Fibroblast of peridontal ligament (primary cell): ENCODE data around the gene APPBP2.
"Not testable (repeated sequence)": the region's sequence is repeated elsewhere in the genome, so short reads cannot be mapped to it uniquely, and the experiment has no call there.

Experiments
- DNase-seq: peaks from one replicate; pipeline ENCODE4 v3.0.0-alpha.2; 2010; ENCODE audit errors: extremely low read depth

The APPBP2 gene

DNA sequence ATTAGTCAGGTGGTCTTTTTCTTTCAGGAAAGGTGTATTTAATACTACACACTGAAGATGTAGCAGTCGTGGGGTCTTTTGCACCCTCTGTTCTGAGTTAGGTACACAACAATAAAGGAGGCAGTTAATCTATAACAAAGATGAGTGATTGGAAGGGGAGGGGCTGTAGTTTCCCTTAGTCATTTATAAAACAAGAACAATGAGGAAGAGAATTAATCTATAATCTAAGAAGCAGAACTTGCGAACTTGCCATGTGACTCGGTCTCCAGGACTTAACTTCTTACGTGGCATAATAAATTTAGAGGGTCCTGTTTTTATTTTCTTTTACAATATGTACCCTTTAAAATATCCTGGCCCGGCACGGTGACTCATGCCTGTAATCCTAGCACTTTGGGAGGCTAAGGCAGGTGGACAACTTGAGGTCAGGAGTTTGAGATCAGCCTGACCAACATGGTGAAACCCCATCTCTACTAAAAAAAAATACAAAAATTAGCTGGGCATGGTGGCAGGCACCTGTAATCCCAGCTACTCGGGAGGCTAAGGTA is 8.6 kb upstream of the APPBP2 start:
- DNase-seq, result no peak

DNA sequence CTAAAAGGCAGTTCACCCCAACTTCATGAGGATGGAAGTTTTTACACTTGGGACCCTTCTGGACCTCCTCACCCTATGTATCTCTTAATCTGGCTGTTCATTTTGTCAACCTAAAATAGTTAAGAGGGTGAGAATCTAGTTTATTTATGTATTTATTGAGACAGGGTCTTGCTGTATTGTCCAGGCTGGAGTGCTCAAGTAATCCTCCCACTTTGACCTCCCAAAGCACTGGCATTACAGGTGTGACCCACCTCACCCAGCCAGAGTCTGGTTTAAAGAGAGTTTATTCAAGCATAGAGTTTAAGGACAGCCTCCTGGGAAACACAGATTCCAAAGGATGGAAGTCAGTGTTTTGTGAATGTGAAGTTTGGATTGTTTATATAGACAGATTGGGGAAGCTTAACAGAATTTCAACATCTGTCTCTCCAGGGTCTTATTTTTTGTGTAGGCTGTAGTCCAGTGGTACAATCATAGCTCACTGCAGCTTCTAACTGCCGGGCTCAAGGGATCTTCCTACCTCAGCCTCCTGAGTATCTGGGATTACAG is 8.0 kb upstream of the APPBP2 start:
- peak; percentile 90 for DNase-seq

DNA sequence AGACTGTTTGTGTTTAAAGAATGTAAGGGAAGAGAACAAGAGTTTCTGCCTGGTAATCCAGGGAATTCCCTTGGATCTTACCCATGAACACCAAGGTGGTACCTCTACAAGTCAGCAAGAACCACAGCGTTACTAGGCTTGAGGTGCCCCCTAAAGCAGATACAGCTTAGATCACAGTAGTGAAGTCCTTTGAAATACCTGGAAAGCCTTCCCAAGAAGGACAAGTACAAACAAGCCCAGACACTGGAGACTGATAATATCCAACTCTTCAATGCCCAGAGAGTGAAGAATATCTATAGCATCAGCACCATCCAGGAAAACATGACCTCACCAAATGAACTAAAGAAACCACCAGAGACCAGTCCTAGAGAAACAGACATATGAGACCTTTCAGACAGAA is 3.8 kb upstream of the APPBP2 start:
- no peak for DNase-seq

- DNase-seq, result peak; percentile 28
Observed at GRCh38 chr17:60528828-60529227, 2.8 kb upstream of the APPBP2 start.

- no peak for DNase-seq
Observed at GRCh38 chr17:60527701-60528100, 1.7 kb upstream of the APPBP2 start.

DNA sequence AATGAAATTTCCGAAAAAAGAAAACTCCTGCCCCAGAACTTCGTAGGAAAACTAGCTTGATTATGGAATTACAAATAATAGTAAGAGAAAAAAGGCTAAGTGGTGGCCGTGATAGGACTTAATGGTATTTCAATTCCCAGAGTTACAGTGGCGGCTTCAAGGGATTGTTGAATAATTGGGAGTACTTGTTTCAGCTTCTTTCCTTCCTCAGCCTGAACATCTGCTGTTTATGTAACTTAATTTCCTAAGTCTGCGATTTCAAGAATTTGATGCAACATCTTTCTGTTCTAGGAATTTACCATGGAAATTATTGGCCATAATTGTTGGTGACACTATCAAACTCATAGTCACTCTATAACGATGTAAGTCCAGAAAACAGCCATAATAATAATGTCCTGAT is 684 bp upstream of the APPBP2 start:
- peak; percentile 72 for DNase-seq

- no peak for DNase-seq
Observed at GRCh38 chr17:60525328-60525684, 736 bp downstream of the APPBP2 start.

DNA sequence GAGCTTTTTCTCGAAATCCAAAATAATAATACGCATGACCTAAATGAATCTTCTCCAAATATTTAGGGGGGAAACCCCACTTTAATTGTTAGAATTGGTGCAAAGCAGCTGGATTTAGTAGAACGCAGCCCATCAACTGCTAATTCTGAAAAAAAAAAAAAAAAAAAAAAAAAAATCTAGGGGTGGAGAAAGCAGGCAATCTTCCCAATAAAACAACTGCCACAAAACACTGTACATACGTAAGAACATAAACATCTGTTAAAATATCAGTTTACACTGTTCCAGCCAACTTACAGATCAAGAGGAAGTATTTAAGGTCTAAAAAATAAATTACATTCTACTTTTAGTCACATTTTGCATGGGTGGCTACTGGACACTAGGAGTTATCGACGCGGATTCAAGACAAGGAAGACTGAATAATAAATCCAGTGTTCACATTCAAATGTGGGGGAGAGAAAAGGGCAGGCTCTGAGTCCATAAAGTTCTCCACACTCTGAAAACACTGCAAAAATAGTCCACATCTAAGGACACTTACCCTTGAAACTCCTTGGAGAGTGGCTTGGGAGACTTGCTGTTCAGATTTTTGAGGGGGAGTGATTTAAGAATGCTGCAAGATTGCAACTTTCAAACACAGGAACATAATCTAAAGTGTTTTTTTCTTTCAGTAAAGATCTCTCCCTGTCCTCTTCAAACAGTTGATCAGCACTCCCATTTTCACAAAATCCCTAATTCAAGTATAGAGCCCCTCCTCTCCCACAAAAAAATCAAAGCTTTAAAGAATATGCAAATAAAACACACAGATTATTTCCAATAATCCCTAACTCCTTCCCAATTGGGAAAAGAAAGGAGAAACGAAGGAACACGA is 1.3 kb downstream of the APPBP2 start:
- DNase-seq, result peak; percentile 52

GRCh38 chr17:60523822-60524221 is 2.2 kb downstream of the APPBP2 start:
- no peak for DNase-seq

- DNase-seq, result peak; percentile 30
Observed at GRCh38 chr17:60522889-60523626, 3.0 kb downstream of the APPBP2 start.

- no peak for DNase-seq
Observed at GRCh38 chr17:60519795-60520194, 6.2 kb downstream of the APPBP2 start.

GRCh38 chr17:60515683-60516082 is 10.4 kb downstream of the APPBP2 start:
- not testable (repeated sequence) for DNase-seq

GRCh38 chr17:60515199-60515598 is 10.8 kb downstream of the APPBP2 start:
- DNase-seq, result not testable (repeated sequence)

- no peak for DNase-seq
Observed at GRCh38 chr17:60514500-60514899, 11.5 kb downstream of the APPBP2 start.

- DNase-seq, result no peak
Observed at GRCh38 chr17:60514053-60514452, 12.0 kb downstream of the APPBP2 start.

DNA sequence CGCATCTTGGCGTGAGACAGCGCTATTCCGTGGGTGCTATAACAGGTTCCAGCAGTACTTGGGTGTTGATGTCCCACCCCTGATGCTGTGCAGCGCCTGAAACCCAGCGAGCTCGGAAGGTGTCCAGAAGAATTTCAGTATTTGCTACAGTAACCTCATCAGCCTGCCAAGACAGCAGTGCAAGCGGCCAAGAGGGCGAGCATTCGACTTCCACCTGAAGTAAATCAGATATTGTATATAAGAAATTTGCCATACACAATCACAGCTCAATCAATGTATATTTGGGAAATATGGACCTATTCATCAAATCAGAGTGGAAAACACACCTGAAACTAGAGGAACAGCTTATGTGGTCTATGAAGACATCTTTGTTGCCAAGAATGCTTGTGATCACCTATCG is 13.0 kb downstream of the APPBP2 start:
- DNase-seq, result no peak

- no peak for DNase-seq
Observed at GRCh38 chr17:60510723-60511122, 15.3 kb downstream of the APPBP2 start.

GRCh38 chr17:60510031-60510430 is 16.0 kb downstream of the APPBP2 start:
- DNase-seq, result no peak

- DNase-seq, result no peak
Observed at GRCh38 chr17:60508384-60508980, 17.6 kb downstream of the APPBP2 start.

GRCh38 chr17:60506312-60506711 is 19.7 kb downstream of the APPBP2 start:
- DNase-seq, result peak; percentile 76

GRCh38 chr17:60502145-60502544 is 23.9 kb downstream of the APPBP2 start:
- DNase-seq, result no peak

DNA sequence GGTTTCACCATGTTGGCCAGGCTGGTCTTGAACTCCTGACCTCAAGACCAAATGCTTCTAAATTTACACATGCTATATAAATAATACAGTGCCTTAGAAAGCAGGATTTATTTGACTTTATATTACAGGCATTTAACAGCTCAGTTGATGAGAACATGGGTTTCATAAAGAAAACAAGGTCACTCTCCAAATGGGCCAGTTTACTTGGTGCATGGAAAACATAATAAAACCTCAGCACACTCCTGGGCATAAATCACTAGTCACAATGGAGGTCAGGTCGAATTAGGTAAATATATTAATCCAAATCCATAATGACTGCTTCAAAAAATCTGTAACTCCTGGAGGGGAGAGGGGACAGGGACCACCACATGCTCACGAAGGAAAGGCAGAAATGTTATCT is 24.5 kb downstream of the APPBP2 start:
- DNase-seq, result no peak
